Measurements from ENCODE around the gene CCDC57.

DNA sequence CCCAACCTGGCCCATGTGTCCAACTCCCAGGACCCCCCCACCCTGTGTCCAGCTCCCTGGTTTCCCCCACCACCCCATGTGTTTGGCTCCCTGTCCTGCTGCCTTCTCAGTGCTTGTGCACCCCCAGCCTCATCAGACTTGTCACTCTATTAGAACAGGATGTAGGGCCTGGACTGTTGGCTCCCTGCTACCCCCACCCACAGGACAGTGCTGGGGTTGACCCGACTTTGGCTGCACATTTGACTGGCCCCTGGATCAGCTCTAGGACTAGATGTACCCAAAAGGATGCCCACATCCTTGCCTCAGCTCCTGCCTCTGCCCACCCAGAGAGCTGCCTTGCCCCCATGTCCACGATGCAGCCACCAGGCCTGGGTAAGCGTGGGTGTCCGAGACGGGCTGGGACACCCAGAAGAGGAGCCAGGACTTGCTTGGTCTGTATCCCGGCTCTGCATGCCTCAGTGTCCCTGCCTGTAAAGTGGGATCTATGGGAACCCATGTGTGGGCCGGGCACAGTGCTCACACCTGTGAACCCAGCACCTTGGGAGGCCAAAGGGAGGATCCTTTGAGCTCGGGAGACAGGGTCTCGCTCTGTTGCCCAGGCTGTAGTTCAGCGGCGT is 1.5 kb upstream of the CCDC57 start:
- TF ChIP-seq TAF1 (IDR thresholded peaks at IDR 0.05; ENCODE audit: borderline replicate concordance, insufficient read depth, low read length): no peak
- TF ChIP-seq REST (IDR thresholded peaks at IDR 0.05; ENCODE audit: insufficient read depth in 1 of 2, low read depth in 2 of 2, low read length in 2 of 2): no peak
- no peak for TF ChIP-seq POLR2AphosphoS5 (IDR thresholded peaks at IDR 0.05; ENCODE audit: low read depth, low read length)
- TF ChIP-seq SIN3A (IDR thresholded peaks at IDR 0.05; ENCODE audit: borderline replicate concordance, insufficient read depth, low read length): no peak
- TF ChIP-seq FOXP2 (optimal IDR thresholded peaks at IDR 0.05; ENCODE audit: borderline replicate concordance, extremely low read depth, extremely low read length, insufficient read depth): no peak

Data from PFSK-1 (cell line).